ENCODE results near the gene CCR7. TPM values are rescaled to one million over a fixed set of nuclear protein-coding genes. Genes with fewer than 3 reads are reported as not detected.
A peak's percentile ranks its signal among the peaks of the same experiment; 100 is the strongest.

CCR7 gene
- total RNA-seq, 3 donors from 2014 or later = 0.16 to 1.0 (median 0.33) TPM

DNA sequence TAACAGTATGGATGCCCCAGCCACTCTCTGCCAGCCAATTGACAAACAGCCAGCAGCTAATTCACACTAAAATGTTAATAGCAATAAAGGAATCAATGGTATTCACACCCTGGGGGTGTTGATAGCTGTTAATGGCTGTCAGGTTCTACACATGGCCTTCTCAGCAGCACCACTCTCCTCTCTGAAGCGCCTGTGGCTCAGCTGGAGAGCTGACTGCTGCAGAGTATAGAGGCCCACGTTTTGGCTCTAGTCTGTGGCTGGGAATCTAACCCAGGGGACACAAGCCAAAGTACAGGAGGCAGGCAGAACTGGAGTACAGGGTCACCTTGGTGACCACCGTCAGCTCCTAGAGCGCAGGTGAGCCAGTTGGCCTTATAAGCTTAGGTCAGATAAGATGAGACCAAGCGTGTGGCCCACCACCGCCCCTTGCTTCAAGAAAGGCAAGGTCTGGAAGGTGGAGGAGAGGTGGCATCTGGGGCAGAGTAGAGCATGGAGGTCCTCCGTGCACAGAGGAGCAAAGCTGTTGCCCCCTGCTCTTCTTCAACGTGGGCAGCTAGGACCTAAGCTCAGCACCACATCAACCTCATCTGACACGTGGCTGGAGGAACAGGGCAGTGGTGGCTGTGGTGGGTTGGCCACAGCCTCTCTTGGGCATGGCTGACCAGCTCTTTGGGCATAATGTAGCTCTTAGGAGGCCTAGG lies 25.4 kb downstream of the CCR7 start:
- TF ChIP-seq POLR2AphosphoS5 (IDR thresholded peaks at IDR 0.05) (no peak), POLR2A (IDR thresholded peaks at IDR 0.05) (no peak)
- TF ChIP-seq, protein P1, sequence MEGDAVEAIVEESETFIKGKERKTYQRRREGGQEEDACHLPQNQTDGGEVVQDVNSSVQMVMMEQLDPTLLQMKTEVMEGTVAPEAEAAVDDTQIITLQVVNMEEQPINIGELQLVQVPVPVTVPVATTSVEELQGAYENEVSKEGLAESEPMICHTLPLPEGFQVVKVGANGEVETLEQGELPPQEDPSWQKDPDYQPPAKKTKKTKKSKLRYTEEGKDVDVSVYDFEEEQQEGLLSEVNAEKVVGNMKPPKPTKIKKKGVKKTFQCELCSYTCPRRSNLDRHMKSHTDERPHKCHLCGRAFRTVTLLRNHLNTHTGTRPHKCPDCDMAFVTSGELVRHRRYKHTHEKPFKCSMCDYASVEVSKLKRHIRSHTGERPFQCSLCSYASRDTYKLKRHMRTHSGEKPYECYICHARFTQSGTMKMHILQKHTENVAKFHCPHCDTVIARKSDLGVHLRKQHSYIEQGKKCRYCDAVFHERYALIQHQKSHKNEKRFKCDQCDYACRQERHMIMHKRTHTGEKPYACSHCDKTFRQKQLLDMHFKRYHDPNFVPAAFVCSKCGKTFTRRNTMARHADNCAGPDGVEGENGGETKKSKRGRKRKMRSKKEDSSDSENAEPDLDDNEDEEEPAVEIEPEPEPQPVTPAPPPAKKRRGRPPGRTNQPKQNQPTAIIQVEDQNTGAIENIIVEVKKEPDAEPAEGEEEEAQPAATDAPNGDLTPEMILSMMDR (IDR thresholded peaks at IDR 0.05) = no peak

DNA sequence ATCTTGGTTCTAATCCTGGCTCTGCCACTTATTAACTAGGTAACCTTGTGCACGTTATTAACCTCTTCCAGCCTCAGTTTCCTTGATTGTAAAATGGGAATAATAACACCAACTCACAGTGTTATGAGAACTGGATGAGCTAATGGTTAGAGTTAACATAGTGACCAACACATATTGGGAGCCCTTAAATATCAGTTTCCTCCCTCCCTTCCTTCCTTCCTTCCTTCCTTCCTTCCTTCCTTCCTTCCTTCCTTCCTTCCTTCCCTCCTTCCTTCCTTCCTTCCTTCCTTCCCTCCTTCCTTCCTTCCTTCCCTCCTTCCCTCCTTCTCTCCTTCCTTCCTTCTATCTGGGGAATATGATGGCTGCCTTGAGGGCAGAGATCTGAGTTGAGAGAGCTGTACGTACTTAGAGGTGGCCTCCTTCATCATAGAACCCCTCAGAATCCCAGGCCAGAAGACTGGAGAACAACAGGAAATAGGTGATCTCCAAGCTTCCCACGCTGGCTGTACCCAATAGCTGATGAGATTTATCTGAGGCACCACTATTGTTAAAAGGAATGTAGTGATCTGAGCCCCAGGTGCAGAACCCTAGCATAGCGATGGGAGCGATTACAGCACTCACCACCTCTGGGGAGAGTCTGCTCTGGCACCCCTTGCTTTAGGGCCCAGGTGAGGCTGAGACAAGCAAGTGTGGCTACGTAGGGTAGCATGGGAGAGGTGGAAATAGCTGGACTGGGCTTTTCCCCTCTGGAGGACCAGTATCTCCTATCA lies 26.2 kb downstream of the CCR7 start:
- intact Hi-C loops (cut with DNase I; ENCODE audit: low total_unique reads) = no loop called here
- Histone ChIP-seq H3K9me3 (no peaks in the 10 kb centered on the region), H3K27ac (peak overlapping the region; percentile 96 to 100), H3K27me3 (no peaks in the 10 kb centered on the region), H3K4me1 (peaks cover 45 to 61% of the 10 kb centered on the region in 2 donors), H3K4me3 (peak overlapping the region in 1 of 3 donors; percentile 38), H3K36me3 (no peaks in the 10 kb centered on the region)
- DNase-seq (ENCODE audit: low spot score in 2 of 2) = no peak
- TF ChIP-seq, protein P1 (IDR thresholded peaks at IDR 0.05) = no peak
- TF ChIP-seq POLR2AphosphoS5 (IDR thresholded peaks at IDR 0.05) (no peak), POLR2A (IDR thresholded peaks at IDR 0.05) (no peak)

More for the DNA sequence above, 25.4 kb downstream of the CCR7 start:
- Histone ChIP-seq H3K4me3 (no peak overlapping the region), H3K4me1 (peaks cover 45 to 62% of the 10 kb centered on the region in 2 donors), H3K36me3 (no peaks in the 10 kb centered on the region), H3K27ac (peak overlapping the region; percentile 96 to 100), H3K9me3 (no peaks in the 10 kb centered on the region), H3K27me3 (no peaks in the 10 kb centered on the region)
- intact Hi-C loops (cut with DNase I; ENCODE audit: low total_unique reads) = loop anchor here (5.0 kb wide), 1 partner anchor 98 kb away; the partner anchor contains the start of gene IGFBP4
- DNase-seq (ENCODE audit: low spot score in 2 of 2) = no peak

DNA sequence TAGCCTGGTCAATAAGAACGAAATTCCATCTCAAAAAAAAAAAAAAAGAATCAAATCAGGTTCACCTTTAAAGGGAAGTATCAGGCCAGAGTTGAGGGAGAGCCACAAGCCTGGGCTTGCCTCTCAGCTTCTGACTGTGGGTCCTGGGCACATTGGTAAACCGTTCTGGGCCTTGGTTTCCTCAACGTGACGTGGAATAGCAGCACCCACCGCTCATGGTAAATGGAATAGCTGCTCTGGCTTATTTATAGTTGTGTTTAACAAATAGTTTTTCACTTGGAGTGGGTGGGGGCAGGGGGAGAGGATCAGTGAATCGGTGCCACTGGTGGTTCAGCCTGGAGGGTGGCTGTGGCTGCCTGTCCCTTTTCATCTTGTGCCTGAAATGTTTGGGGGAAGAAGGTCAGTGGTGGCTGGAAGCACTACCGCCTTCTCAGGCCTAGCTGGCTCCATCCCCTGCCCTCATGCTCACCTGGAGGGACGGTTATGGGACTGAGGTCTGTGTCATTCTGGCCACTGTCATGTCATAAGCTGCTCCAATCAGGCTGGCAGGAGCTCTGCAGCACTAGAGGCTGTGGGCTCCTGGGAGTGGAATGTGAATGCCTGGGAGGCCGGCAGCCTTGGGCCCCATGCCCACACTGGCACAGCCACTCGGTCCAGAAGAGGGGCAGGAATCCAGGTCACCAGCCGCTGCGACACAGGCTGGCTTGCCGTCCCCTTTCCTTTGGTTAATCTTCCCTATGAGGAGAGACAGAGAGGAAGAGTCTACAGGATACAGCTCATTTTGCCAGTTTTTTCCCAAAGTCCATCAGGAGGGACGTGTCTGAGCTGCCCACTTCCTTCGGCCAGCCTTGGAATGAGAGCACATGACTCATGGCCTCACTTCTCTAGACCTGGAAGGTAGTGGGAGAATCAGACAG lies 27.0 kb downstream of the CCR7 start:
- Histone ChIP-seq H3K36me3 (no peaks in the 10 kb centered on the region), H3K9me3 (no peaks in the 10 kb centered on the region), H3K4me1 (peaks cover 47 to 54% of the 10 kb centered on the region in 2 donors), H3K4me3 (peak overlapping the region in 1 of 3 donors; percentile 38), H3K27me3 (no peaks in the 10 kb centered on the region), H3K27ac (peak overlapping the region; percentile 96 to 100)
- peak; percentile 68 to 93 for DNase-seq (ENCODE audit: low spot score in 2 of 2)
- intact Hi-C loops (cut with DNase I; ENCODE audit: low total_unique reads) = no loop called here
- TF ChIP-seq POLR2AphosphoS5 (IDR thresholded peaks at IDR 0.05) = peak in 2 of 3 donors; percentile 37 to 53
- TF ChIP-seq POLR2A (IDR thresholded peaks at IDR 0.05) = no peak

DNA sequence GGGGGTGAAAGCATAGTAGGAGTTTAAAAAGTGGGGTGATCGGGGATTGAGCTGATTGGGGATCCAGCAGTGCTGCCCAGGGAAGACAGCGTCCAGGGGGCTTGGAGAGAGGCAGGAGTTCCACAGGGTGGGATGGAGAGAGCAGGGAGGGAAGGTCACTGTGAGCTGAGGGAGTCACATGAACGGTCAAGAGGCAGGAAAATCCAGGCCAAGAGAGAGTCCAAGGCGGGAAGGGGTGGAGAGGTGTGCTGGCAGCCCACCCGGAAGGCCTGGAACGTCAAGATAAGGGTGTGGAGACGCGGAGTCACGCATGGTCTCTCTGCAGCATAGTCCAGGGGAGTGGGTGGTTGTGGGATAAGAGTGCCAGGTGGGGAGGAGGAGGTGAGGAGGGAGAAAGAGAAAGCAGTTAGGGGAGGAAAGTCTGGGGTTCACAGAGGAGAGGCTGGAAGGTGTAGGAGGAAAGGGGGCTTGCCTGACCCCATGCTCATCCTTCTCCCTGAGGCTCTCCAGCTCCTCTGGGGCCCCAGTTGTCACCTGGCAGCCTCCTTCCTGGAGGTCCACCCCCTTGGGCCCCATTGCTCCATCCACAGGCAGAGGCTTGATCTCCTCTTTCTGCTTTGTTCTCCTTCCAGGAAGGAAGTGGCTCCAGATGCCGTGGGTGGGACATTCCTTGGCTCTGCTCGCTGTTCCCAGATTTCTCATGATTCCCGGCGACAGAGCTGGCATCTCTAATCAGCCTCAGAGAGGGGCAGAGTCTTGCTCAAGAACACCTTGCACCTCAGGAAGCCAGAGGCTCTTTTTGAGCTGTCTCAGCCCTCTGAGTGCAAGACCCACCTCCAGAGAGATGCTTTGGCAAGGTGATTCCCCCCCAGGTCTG lies 28.7 kb downstream of the CCR7 start:
- peak; percentile 60 to 92 for DNase-seq (ENCODE audit: low spot score in 2 of 2)
- Histone ChIP-seq H3K27ac (peak overlapping the region; percentile 96 to 100), H3K4me3 (peak overlapping the region in 2 of 3 donors; percentile 11 to 21), H3K4me1 (peaks cover 36 to 46% of the 10 kb centered on the region in 2 donors), H3K9me3 (no peaks in the 10 kb centered on the region), H3K27me3 (no peaks in the 10 kb centered on the region), H3K36me3 (no peaks in the 10 kb centered on the region)
- peak; percentile 75 to 98 (median 88) for TF ChIP-seq POLR2AphosphoS5 (IDR thresholded peaks at IDR 0.05)
- TF ChIP-seq, protein P1 (IDR thresholded peaks at IDR 0.05) = no peak
- TF ChIP-seq POLR2A (IDR thresholded peaks at IDR 0.05) = no peak
- intact Hi-C loops (cut with DNase I; ENCODE audit: low total_unique reads) = no loop called here
